Measurements from ENCODE around the gene METAP1.

DNA sequence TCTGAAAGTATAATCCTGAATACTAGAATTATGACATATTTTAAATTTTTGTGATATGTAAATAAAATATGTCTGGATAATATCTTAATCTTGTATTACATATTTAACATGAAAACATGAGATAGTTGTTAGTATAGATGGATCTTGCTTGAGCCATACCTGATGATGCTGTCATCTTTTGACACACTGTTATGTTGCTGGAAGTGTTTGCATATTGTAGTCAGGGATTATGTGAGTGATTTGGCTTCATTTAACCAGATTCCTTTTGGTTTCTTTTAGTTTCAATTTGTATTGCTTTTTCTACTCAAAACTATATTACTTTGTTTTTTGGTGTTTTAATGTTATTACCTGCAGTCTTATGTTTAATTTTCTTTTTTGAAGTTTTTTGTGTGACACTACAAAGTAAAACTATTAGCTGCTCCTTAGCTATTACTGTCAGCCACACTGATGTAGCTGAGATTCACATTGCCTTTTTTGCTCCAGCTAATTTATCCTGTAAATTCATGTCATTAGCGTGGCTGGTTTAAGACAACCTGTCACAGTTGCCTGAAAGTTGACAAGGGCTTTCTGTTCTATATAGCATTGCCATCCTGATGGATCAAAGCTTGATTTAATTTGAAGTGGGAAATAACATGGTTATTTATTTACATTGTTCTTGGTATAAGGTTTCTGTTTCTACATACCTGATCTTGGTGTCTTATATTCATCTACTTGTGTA is 33.7 kb downstream of the METAP1 start:
- TF ChIP-seq, protein P1, sequence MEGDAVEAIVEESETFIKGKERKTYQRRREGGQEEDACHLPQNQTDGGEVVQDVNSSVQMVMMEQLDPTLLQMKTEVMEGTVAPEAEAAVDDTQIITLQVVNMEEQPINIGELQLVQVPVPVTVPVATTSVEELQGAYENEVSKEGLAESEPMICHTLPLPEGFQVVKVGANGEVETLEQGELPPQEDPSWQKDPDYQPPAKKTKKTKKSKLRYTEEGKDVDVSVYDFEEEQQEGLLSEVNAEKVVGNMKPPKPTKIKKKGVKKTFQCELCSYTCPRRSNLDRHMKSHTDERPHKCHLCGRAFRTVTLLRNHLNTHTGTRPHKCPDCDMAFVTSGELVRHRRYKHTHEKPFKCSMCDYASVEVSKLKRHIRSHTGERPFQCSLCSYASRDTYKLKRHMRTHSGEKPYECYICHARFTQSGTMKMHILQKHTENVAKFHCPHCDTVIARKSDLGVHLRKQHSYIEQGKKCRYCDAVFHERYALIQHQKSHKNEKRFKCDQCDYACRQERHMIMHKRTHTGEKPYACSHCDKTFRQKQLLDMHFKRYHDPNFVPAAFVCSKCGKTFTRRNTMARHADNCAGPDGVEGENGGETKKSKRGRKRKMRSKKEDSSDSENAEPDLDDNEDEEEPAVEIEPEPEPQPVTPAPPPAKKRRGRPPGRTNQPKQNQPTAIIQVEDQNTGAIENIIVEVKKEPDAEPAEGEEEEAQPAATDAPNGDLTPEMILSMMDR (IDR thresholded peaks at IDR 0.05): no peak
- no peak for TF ChIP-seq POLR2A (IDR thresholded peaks at IDR 0.05)

Measured in heart left ventricle (tissue), 13 donors.